ENCODE results near the gene ANKDD1A. TPM values are rescaled to one million over a fixed set of nuclear protein-coding genes. Genes with fewer than 3 reads are reported as not detected.

The ANKDD1A gene
- total RNA-seq, 4 donors from 2014 or later: 5.9 to 18.5 (median 7.5) TPM

DNA sequence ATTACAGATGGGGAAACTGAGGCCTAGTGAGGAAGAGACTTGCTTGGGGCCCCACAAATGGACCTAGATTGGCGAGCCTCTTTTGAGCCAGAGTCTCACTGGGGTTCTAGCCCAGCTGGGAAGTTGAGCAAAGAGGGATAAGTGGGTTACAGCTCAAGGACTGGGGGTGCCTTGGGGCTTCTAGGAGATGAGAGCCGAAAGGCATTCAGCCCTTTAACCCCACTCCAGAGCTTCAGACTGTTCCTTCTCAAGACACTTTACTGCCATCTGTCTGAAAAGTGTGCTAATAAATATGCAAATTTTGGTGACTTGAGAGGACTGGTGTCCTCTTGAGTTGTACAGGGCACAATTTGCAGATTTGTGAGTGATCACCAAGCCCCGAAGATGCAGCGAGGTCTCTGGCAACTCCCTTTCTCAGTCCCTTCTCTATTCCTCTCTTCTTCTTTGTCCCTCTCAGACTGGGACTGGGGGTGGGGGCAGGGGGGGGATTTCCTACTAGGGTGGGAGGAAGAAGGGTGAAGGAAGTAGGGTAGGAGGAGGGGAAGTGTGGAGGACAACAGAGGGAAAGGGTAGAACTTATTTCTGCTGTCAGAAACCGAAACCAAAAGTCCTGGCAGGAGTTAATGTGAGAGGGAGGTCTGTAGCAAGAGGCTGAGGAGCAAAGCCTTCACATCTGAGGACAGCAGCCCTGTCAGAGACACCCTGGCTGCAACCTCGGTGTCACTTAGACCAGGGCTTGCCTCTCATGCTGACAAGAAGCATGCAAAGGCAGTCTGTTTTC lies 16.2 kb upstream of the ANKDD1A start:
- ATAC-seq (ENCODE audit: low FRiP score): no peak
- TF ChIP-seq, protein P1, sequence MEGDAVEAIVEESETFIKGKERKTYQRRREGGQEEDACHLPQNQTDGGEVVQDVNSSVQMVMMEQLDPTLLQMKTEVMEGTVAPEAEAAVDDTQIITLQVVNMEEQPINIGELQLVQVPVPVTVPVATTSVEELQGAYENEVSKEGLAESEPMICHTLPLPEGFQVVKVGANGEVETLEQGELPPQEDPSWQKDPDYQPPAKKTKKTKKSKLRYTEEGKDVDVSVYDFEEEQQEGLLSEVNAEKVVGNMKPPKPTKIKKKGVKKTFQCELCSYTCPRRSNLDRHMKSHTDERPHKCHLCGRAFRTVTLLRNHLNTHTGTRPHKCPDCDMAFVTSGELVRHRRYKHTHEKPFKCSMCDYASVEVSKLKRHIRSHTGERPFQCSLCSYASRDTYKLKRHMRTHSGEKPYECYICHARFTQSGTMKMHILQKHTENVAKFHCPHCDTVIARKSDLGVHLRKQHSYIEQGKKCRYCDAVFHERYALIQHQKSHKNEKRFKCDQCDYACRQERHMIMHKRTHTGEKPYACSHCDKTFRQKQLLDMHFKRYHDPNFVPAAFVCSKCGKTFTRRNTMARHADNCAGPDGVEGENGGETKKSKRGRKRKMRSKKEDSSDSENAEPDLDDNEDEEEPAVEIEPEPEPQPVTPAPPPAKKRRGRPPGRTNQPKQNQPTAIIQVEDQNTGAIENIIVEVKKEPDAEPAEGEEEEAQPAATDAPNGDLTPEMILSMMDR (IDR thresholded peaks at IDR 0.05): no peak
- no peak for DNase-seq (ENCODE audit: low spot score)

DNA sequence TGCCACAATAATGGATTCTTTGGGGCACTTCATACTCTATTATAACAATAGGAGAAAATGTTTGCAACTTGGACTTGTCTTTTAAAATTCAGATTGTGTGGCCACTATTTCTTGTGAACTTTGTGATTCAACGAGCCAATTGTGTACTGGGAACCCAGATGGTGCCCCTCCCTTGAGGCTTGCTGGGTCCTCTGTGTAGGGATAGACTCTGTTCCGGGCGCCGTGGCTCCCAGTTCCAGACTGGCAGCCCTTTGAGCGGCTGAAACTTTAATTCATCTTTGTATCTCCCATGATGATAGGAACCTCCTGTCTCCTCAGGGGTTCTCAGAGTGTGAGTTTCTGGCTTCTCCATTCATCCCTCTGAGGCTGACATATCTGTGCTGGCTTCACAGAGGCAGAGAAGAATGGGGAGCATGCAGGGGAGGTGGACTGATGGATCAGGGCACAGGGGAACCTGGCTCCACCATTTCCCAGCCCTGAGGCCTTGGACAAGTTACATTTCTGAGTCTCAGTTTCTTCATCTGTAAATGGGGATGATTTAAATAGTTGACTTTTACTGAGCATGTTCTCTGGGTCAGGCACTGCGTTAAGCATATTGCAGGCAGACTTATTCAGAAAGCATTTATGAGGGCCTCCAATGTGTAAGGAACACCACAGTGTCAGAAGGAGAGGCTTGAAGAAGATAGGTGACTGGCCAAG lies 15.2 kb upstream of the ANKDD1A start:
- TF ChIP-seq, protein P1 (IDR thresholded peaks at IDR 0.05): no peak
- no peak for DNase-seq (ENCODE audit: low spot score)

DNA sequence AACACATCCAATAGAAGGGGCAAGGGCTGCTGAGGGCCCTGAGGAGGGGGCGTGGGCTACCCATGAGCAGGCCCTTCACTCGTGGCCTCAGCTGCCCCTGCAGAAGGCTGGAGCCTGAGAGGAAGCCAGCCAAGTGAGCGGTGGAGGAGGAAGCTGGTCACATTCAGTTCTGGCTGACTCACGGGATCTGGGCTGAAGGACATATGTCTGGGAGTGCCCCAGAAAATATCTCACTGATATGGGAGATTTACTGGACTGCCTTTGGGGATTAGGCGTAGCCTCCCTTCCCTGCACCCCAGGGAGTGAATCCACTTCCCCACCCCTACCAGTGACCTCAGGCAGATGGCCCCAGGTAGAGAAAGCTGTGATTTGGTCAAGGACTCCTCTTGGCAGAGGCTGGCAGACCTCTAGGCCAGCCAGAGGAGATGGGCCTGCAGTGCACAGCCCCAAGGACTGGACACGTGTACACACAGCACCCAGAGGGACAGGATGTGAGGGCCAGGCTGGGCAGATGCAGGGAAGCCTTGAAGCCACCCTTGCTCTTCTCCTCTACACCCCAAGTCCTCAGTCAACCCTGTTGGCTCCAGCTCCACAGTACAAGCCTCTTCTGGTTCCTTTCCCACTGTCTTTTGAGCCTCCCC lies 14.2 kb upstream of the ANKDD1A start:
- DNase-seq (ENCODE audit: low spot score) (no peak), ATAC-seq (ENCODE audit: low FRiP score) (peak; percentile 68)
- TF ChIP-seq, protein P1 (IDR thresholded peaks at IDR 0.05): no peak

More for the DNA sequence above, 15.2 kb upstream of the ANKDD1A start:
- ATAC-seq (ENCODE audit: low FRiP score): no peak

DNA sequence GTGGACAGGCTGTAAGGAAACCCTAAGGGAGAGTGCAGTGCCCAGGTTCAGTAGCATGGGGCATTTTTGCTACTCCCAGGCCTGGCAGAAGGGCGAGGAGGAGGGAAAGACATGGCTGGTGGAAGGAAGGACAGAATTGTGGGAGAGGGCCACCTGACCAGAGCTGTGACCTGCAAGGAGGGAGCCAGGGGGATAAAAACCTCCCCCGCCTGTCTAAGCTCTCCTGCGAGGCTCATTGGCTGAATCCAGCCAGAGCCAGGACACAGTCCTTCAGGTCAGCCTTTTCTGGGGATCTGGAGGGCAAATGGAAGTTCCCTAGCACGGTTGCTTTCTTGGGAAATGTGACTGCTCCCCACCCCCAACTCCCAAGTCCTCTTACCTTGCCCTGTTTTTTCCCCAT lies 13.3 kb upstream of the ANKDD1A start:
- TF ChIP-seq, protein P1 (IDR thresholded peaks at IDR 0.05): no peak
- ATAC-seq (ENCODE audit: low FRiP score) (no peak), DNase-seq (ENCODE audit: low spot score) (no peak)

DNA sequence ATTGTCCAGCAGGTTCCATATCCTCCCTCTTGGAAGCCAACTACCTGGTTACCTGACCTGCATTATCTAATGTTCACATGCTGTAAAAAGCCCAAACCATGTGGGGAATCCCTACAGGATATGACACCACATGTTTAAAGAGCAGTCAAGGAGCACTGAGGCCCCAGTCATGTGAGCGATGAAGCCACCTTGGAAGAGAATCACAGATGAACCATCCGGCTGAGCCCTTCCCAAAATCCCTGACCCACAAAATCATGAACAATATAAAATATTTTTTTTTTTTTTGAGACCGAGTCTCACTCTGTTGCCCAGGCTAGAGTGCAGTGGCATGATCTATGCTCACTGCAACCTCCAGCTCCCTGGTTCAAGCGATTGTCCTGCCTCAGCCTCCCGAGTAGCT lies 10.6 kb upstream of the ANKDD1A start:
- DNase-seq (ENCODE audit: low spot score): no peak
- no peak for ATAC-seq (ENCODE audit: low FRiP score)
- TF ChIP-seq, protein P1 (IDR thresholded peaks at IDR 0.05): no peak

DNA sequence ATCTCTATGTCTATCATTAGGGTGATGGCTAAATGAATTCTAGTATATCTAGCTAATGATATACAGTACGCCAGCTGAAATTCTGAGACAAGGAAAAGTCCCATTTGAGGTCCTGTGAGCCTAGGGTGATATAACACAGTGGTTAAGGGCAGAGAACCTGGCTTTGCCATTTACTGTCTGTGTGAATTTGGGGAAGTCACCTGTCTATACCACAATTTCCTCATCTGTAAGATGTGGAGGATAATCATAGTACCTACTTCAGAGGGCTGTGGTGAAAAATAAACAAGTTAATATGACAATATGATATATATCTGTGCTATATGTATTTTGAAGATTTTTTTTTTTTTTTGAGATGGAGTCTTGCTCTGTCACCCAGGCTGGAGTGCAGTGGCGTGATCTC lies 9.8 kb upstream of the ANKDD1A start:
- TF ChIP-seq, protein P1 (IDR thresholded peaks at IDR 0.05): no peak
- DNase-seq (ENCODE audit: low spot score) (no peak), ATAC-seq (ENCODE audit: low FRiP score) (no peak)
